D721Med (cell line): ENCODE data around the gene LAMP2.

ENCODE experiments used
- DNase-seq: peaks from one replicate; pipeline ENCODE4 v3.0.0; 2011; ENCODE audit warnings: low spot score; ENCODE audit not compliant: insufficient read length
- FAIRE-seq: peaks from 2 replicates; lab custom pipeline; 2011; peaks lifted over from hg19 to GRCh38; lab: Jason Lieb, UNC
- TF ChIP-seq, protein P1 (sequence below): IDR thresholded peaks from 2 replicates; pipeline ENCODE4 v1.5.1; 2012; ENCODE audit warnings: mild to moderate bottlenecking, control low read depth; ENCODE audit not compliant: insufficient read depth; ENCODE audit errors: missing control alignments

The LAMP2 gene

GRCh38 chrX:120429776-120430540 is 39.1 kb downstream of the LAMP2 start:
- peak; percentile 44 for FAIRE-seq
- DNase-seq: no peak
- TF ChIP-seq, protein P1, sequence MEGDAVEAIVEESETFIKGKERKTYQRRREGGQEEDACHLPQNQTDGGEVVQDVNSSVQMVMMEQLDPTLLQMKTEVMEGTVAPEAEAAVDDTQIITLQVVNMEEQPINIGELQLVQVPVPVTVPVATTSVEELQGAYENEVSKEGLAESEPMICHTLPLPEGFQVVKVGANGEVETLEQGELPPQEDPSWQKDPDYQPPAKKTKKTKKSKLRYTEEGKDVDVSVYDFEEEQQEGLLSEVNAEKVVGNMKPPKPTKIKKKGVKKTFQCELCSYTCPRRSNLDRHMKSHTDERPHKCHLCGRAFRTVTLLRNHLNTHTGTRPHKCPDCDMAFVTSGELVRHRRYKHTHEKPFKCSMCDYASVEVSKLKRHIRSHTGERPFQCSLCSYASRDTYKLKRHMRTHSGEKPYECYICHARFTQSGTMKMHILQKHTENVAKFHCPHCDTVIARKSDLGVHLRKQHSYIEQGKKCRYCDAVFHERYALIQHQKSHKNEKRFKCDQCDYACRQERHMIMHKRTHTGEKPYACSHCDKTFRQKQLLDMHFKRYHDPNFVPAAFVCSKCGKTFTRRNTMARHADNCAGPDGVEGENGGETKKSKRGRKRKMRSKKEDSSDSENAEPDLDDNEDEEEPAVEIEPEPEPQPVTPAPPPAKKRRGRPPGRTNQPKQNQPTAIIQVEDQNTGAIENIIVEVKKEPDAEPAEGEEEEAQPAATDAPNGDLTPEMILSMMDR: no peak

- FAIRE-seq (no peak), DNase-seq (no peak)
- TF ChIP-seq, protein P1: no peak
Measured at GRCh38 chrX:120428309-120428708, 40.8 kb downstream of the LAMP2 start.

GRCh38 chrX:120426599-120426998 is 42.5 kb downstream of the LAMP2 start:
- FAIRE-seq: no peak
- DNase-seq: no peak
- TF ChIP-seq, protein P1: no peak

GRCh38 chrX:120419463-120419862 is 49.6 kb downstream of the LAMP2 start:
- FAIRE-seq: no peak
- DNase-seq: no peak
- TF ChIP-seq, protein P1: no peak

GRCh38 chrX:120408168-120408567 is 60.9 kb downstream of the LAMP2 start:
- FAIRE-seq: no peak
- TF ChIP-seq, protein P1: no peak

DNA sequence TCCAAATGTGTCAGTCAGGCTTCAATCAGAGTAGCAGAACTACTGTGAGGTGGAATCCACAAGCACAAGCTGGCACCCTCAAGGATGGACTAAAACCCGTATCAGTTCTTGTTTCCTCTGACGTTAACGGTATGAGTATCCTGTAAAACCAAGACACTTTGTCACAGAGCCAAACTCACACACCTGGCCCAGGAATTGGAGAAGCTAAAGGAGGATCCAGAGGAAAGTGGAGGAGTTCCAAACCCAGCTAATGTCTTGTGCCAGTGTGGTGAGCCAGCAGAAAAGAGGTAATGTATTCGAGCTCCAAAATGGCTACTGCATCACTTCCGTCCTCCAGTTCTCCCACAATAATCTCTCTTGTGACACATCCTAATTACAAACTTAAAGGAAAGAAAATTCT is 62.5 kb downstream of the LAMP2 start:
- TF ChIP-seq, protein P1: no peak
- FAIRE-seq (no peak), DNase-seq (no peak)

More at GRCh38 chrX:120408168-120408567, 60.9 kb downstream of the LAMP2 start:
- no peak for DNase-seq

DNA sequence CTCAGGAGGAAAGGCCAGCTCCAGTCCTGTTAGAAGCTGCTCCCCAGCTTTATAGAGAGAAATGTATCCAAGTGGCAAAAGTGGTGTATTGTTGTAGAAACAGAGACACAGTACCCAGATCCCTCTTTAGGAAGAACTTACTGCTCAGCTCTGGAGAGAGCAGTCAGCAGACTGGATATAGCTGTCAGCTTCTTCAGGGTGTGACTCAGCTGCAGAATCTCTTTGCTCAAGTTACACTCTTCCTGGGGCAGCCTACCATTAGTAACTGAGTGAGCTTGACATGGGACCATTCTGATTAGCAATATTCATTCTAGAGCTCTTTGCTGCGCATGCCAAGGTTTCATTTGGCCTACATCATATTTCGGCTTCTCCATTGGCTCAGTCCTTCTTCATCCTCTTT is 66.7 kb downstream of the LAMP2 start:
- DNase-seq (no peak), FAIRE-seq (no peak)
- TF ChIP-seq, protein P1: no peak
